Tibial artery (tissue), 4 donors: ENCODE results near the gene POLR2B.
"Not testable (repeated sequence)": the region's sequence is repeated elsewhere in the genome, so short reads cannot be mapped to it uniquely, and the experiment has no call there.

Experiments used
- DNase-seq, 2 donors: peaks; one replicate each; pipeline ENCODE4 v3.0.0-alpha.2; 2019
- H3K27ac ChIP-seq, 2 donors: fragments of 200-600 bp; sonication (generic) in 1 of 2; 1 replicate in 1 of 2; 2 replicates in 1 of 2; pipeline ENCODE4 v1.5.1; 2018 to 2019; ENCODE audit warnings: mild to moderate bottlenecking in 1 of 2
- H3K27me3 ChIP-seq, 2 donors: fragments of 200-600 bp; sonication (generic) in 1 of 2; one replicate each; pipeline versions ENCODE4 v1.5.1 to v1.6.0; 2016 to 2019
- H3K36me3 ChIP-seq, 3 donors: fragments of 200-600 bp; sonication (generic) in 2 of 3; one replicate each; pipeline ENCODE4 v1.5.1; 2016 to 2019; ENCODE audit warnings: mild to moderate bottlenecking in 2 of 3
- H3K4me1 ChIP-seq, 4 donors: fragments of 200-600 bp; sonication (generic) in 2 of 4; 1 replicate in 3 of 4; 2 replicates in 1 of 4; pipeline ENCODE4 v1.5.1; 2016 to 2019
- H3K4me3 ChIP-seq, 2 donors: fragments of 200-600 bp; sonication (generic) in 1 of 2; 1 replicate in 1 of 2; 2 replicates in 1 of 2; pipeline ENCODE4 v1.5.1; 2018 to 2019; ENCODE audit warnings: mild to moderate bottlenecking in 2 of 2
- H3K9me3 ChIP-seq, 3 donors: fragments of 200-600 bp; sonication (generic) in 1 of 3; one replicate each; pipeline ENCODE4 v1.5.1; 2016 to 2019
- CTCF ChIP-seq, 2 experiments: fragments of 200-600 bp in 1 of 2; fragments of 450-650 bp in 1 of 2; IDR thresholded peaks; one replicate each; pipeline ENCODE4 v1.5.1; 2017 to 2019; ENCODE audit warnings: antibody characterized with exemption in 2 of 2, mild to moderate bottlenecking in 1 of 2, moderate library complexity in 1 of 2
- intact Hi-C: fragments of 100-400 bp; cut with DNase I; formaldehyde crosslinking; loops from one replicate; pipeline ENCODE4 v1.15.0; 2023; ENCODE audit warnings: low total_unique reads

Gene POLR2B

GRCh38 chr4:56978750-56979303 lies at the start of gene POLR2B:
Gene POLR2B (plus strand): TSS chr4:56978896. CDS start chr4:56978986, 90 bp downstream.
- peaks cover 0 to 61% (median 44%) of the 10 kb centered on the region in 4 donors for H3K4me1 ChIP-seq

GRCh38 chr4:56930638-56931037 lies 48.1 kb upstream of the POLR2B start:
- H3K4me1 ChIP-seq = peaks cover 0 to 6% (median 0%) of the 10 kb centered on the region in 4 donors
- no peak for DNase-seq
- no peak overlapping the region for H3K27ac ChIP-seq
- no peak for TF ChIP-seq CTCF (IDR thresholded peaks at IDR 0.05)
- peaks cover 29 to 42% (median 29%) of the 10 kb centered on the region in 3 donors for H3K36me3 ChIP-seq
- H3K27me3 ChIP-seq = no peaks in the 10 kb centered on the region
- intact Hi-C loops = no loop called here
- no peak overlapping the region for H3K4me3 ChIP-seq
- no peaks in the 10 kb centered on the region for H3K9me3 ChIP-seq

More at GRCh38 chr4:56978750-56979303, at the start of gene POLR2B:
- DNase-seq = peak; percentile 95 to 97
- Histone ChIP-seq H3K9me3 (no peaks in the 10 kb centered on the region), H3K36me3 (peaks cover 4 to 9% (median 8%) of the 10 kb centered on the region in 3 donors), H3K27me3 (no peaks in the 10 kb centered on the region), H3K27ac (peak within 1 kb of the TSS; percentile 80 to 89), H3K4me3 (peak within 1 kb of the TSS; percentile 75 to 97)
- intact Hi-C loops = loop anchor here (5.0 kb wide), 1 partner anchor 72 kb away; the partner anchor contains the start of gene REST
- no peak for TF ChIP-seq CTCF (IDR thresholded peaks at IDR 0.05)

- H3K36me3 ChIP-seq = peaks cover 23 to 42% (median 24%) of the 10 kb centered on the region in 3 donors
- no peaks in the 10 kb centered on the region for H3K27me3 ChIP-seq
- TF ChIP-seq CTCF (IDR thresholded peaks at IDR 0.05) = no peak
These were observed 46.8 kb upstream of the POLR2B start for GRCh38 chr4:56931924-56932323.

GRCh38 chr4:56937262-56937661 lies 41.4 kb upstream of the POLR2B start:
- no peaks in the 10 kb centered on the region for H3K9me3 ChIP-seq
- peaks cover 18 to 33% (median 20%) of the 10 kb centered on the region in 3 donors for H3K36me3 ChIP-seq
- DNase-seq = no peak
- intact Hi-C loops = loop anchor here (5.0 kb wide), 1 partner anchor 1065 kb away; no protein-coding TSS in a partner anchor
- no peak overlapping the region for H3K27ac ChIP-seq
- peaks cover 0 to 11% (median 0%) of the 10 kb centered on the region in 4 donors for H3K4me1 ChIP-seq
- no peaks in the 10 kb centered on the region for H3K27me3 ChIP-seq
- no peak for TF ChIP-seq CTCF (IDR thresholded peaks at IDR 0.05)
- no peak overlapping the region for H3K4me3 ChIP-seq

More at GRCh38 chr4:56931924-56932323, 46.8 kb upstream of the POLR2B start:
- Histone ChIP-seq H3K9me3 (no peaks in the 10 kb centered on the region), H3K27ac (no peak overlapping the region), H3K4me3 (no peak overlapping the region), H3K4me1 (peaks cover 0 to 6% (median 0%) of the 10 kb centered on the region in 4 donors)
- DNase-seq = no peak
- intact Hi-C loops = no loop called here

GRCh38 chr4:56939826-56940225 lies 38.9 kb upstream of the POLR2B start:
- not testable (repeated sequence) for H3K9me3 ChIP-seq, H3K27me3 ChIP-seq, H3K4me3 ChIP-seq, DNase-seq, H3K27ac ChIP-seq, H3K4me1 ChIP-seq
- peaks cover 18 to 33% (median 20%) of the 10 kb centered on the region in 3 donors for H3K36me3 ChIP-seq
- intact Hi-C loops = loop anchor here (5.0 kb wide), 1 partner anchor 1062 kb away; no protein-coding TSS in a partner anchor

GRCh38 chr4:56940403-56940802 lies 38.3 kb upstream of the POLR2B start:
- Histone ChIP-seq H3K27ac (no peak overlapping the region), H3K4me1 (peaks cover 0 to 6% (median 0%) of the 10 kb centered on the region in 4 donors), H3K4me3 (no peak overlapping the region), H3K27me3 (no peaks in the 10 kb centered on the region), H3K36me3 (peaks cover 18 to 33% (median 20%) of the 10 kb centered on the region in 3 donors), H3K9me3 (no peaks in the 10 kb centered on the region)
- intact Hi-C loops = no loop called here
- no peak for DNase-seq
- TF ChIP-seq CTCF (IDR thresholded peaks at IDR 0.05) = no peak
